Neural progenitor cell (in vitro differentiated cells): ENCODE results near the gene EPHA3.

Source experiments
- CTCF ChIP-seq: fragments of 200-600 bp; sonication (generic); IDR thresholded peaks from 2 replicates; pipeline ENCODE4 v1.5.1; 2017; ENCODE audit warnings: antibody characterized with exemption, mild to moderate bottlenecking
- EZH2phosphoT487 ChIP-seq: fragments of 200-600 bp; sonication (generic); IDR thresholded peaks from 2 replicates; pipeline ENCODE4 v1.6.1; 2017; ENCODE audit warnings: antibody characterized with exemption

- no peak for TF ChIP-seq EZH2phosphoT487
- TF ChIP-seq CTCF, result no peak
Measured at GRCh38 chr3:89426060-89426459, 318.6 kb downstream of the EPHA3 start.
